HG03558 (cell line): Measurements from ENCODE around the gene MVP.
A peak's percentile ranks its signal among the peaks of the same experiment; 100 is the strongest.
"Not testable (repeated sequence)": the region's sequence is repeated elsewhere in the genome, so short reads cannot be mapped to it uniquely, and the experiment has no call there.

Source experiments
- ATAC-seq: cut with Tn5 transposase; IDR thresholded peaks from one replicate; pipeline ENCODE4 v1.9.1; 2021; ENCODE audit warnings: moderate number of reproducible peaks; ENCODE audit not compliant: unreplicated experiment; ENCODE audit errors: extremely low read depth

The MVP gene

GRCh38 chr16:29814592-29814991 is 5.7 kb upstream of the MVP start:
- no peak for ATAC-seq

DNA sequence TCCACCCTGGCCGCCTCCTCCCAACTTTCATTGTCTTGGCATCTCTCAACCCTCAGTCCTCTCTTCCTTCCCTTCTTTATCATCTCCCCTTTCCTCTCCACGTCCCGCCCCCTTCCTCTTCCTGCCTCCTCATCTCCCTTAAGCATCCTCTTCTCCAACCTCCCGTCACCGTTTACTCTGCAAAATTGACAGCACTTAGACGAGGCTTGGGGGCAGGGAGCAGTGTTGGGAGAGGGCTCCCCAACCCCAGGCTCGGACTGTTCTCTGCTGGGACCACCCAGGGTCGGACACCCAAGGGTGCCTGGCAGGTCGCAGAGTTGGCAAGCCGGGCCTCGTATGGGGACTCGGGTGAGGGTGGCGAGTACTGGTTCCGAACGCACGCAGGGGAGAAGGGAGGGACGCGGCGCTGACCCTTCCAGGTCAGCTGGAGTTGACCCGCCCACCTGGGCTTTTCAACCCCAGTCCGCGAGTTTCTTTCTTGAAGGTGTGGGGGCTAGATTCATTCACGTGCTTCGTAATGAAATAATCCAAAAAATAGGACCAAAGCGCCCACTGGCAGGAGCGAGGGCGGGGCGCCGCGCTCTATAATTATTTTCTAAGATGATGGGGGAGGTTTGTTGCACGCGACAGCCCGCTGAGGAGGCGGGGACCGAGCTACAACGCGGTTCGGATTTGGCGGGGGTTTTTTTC is 5.1 kb upstream of the MVP start:
- no peak for ATAC-seq

GRCh38 chr16:29815793-29816693 is 4.2 kb upstream of the MVP start, which contains the start of gene PAGR1:
Gene PAGR1, plus strand, starts transcription at chr16:29816152. Its CDS starts 374 bp downstream, at chr16:29816526.
- ATAC-seq, result peak; percentile 40

DNA sequence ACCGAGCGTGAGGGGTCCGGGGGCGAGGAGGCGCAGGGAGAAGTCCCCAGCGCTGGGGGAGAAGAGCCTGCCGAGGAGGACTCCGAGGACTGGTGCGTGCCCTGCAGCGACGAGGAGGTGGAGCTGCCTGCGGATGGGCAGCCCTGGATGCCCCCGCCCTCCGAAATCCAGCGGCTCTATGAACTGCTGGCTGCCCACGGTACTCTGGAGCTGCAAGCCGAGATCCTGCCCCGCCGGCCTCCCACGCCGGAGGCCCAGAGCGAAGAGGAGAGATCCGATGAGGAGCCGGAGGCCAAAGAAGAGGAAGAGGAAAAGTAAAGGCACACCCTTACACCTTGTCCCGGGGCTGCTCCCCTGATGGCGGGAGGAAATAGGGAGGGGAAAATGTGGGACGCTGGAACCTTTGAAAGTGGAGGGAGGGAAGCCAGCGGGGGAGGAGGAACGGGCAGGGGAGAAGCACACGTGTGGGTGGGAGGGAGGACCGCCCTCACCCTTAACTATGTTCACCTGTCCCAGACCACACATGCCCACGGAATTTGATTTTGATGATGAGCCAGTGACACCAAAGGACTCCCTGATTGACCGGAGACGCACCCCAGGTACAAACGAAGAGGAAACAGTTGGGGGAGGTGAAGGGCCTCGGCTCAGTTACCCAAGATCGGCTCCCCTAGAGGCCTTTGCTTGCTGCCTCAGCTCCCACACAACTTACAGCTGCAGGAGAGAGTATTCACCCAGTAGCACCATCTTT is 3.4 kb upstream of the MVP start:
- ATAC-seq, result no peak

GRCh38 chr16:29818082-29818481 is 2.2 kb upstream of the MVP start:
- no peak for ATAC-seq

GRCh38 chr16:29819506-29819905 is 756 bp upstream of the MVP start:
- no peak for ATAC-seq

DNA sequence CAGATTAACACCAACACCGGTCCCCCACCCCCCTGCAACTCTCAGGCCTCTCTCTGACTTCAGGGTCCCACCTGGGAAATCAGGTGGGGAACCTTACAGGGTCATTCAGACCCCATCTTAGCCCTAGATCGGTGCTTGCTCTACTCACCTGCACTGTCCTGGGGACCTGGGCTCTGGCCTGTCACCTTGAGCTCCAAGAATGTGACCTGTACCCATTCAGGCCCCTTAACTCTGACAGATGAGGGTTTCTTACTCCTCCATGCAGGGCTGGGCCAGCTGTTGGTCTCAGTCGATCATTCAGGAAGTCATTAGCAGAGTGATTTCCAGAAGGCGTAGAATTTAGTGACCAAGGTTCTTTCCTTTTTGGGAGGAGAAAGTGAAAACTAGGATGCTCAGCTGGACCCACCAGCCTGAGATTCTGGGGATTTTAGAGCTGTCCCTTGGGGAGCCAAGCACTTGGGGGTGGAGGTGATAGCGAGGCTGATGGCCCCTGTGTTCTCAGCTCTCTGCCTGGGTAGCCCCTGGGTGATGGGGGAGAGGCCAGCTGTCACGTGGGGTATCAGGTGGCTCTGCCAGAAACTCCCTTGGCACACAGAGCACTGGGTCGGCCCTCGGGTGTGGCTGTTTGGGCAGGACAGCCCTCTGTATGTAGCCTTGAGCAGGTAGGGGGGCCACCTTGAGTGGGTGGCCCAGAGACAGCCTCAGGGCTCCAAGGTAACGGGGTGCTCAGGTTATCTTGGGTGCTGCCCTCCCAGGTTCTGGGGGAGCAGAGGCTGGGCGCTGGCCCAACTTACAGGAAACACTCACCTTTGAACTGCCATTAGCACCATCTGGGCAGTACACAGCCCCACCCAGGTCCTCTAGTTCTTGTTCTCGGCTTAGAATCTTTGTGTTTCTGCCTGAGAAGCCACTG is 724 bp downstream of the MVP start:
- no peak for ATAC-seq

DNA sequence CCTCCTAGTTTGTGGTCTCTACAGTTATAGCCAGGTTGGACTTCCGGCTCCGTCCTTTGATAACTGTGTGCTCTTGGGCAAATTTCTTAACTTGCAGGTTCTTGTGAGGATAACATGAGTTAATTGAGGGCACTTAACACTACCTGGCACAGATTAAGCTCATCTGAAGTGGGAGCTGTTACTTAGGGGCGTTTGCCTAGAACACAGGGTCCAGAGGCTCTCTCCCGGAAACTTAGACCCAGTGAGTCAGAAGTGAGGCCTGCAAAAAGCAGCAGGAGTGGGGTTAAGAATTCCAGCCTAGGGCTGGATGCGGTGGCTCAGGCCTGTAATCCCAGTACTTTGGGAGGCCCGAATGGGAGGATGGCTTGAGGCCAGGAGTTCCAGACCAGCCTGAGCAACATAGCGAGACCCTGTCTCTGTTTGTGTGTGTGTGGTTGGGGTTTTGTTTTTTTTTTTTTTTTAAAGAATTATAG is 1.4 kb downstream of the MVP start:
- no peak for ATAC-seq

GRCh38 chr16:29824589-29825144 is 4.4 kb downstream of the MVP start:
- no peak for ATAC-seq

GRCh38 chr16:29825145-29826044 is 5.1 kb downstream of the MVP start:
- ATAC-seq, result no peak

- no peak for ATAC-seq
Observed at GRCh38 chr16:29826342-29826695, 6.1 kb downstream of the MVP start.

GRCh38 chr16:29830774-29831173 is 10.5 kb downstream of the MVP start:
- ATAC-seq, result no peak

GRCh38 chr16:29831490-29831889 is 11.2 kb downstream of the MVP start:
- ATAC-seq, result no peak

- ATAC-seq, result not testable (repeated sequence)
Observed at GRCh38 chr16:29833219-29833618, 13.0 kb downstream of the MVP start.

- no peak for ATAC-seq
Observed at GRCh38 chr16:29834079-29834478, 13.8 kb downstream of the MVP start.

GRCh38 chr16:29835926-29836325 is 15.7 kb downstream of the MVP start:
- no peak for ATAC-seq

- ATAC-seq, result no peak
Observed at GRCh38 chr16:29836623-29837022, 16.4 kb downstream of the MVP start.

- no peak for ATAC-seq
Observed at GRCh38 chr16:29837841-29838240, 17.6 kb downstream of the MVP start.
